CD8-positive, alpha-beta memory T cell (primary cell): Measurements from ENCODE around the gene ZFP62. TPM values are rescaled to one million over a fixed set of nuclear protein-coding genes. Genes with fewer than 3 reads are reported as not detected.

Experiments
- CTCF ChIA-PET: fragments of 350-600 bp; sonication (Branson Sonifier 250); formaldehyde crosslinking; loops from one replicate; lab custom pipeline; 2021; ENCODE audit warnings: antibody characterized with exemption; lab: Charles Lee
- POLR2A ChIA-PET: fragments of 350-600 bp; sonication (Branson Sonifier 250); formaldehyde crosslinking; loops from one replicate; lab custom pipeline; 2021; ENCODE audit warnings: antibody characterized with exemption; lab: Charles Lee
- DNase-seq, 5 donors: peaks; one replicate each; pipeline versions ENCODE4 v3.0.0 to v3.0.0-alpha.2; 2020 to 2022; ENCODE audit warnings: mixed read lengths in 1 of 5
- H3K27ac ChIP-seq: one replicate; pipeline ENCODE4 v1.7.0; 2013; ENCODE audit warnings: low read depth, mild to moderate bottlenecking, low read length, moderate library complexity
- H3K27me3 ChIP-seq: 2 replicates; pipeline ENCODE4 v1.7.0; 2013; ENCODE audit warnings: low read length, mild to moderate bottlenecking; ENCODE audit not compliant: insufficient read depth, poor library complexity, severe bottlenecking
- H3K36me3 ChIP-seq: 2 replicates; pipeline ENCODE4 v1.7.0; 2013; ENCODE audit warnings: mild to moderate bottlenecking, low read length, moderate library complexity; ENCODE audit not compliant: insufficient read depth
- H3K4me1 ChIP-seq: 2 replicates; pipeline ENCODE4 v1.7.0; 2013; ENCODE audit warnings: mild to moderate bottlenecking, low read length, moderate library complexity; ENCODE audit not compliant: insufficient read depth
- H3K4me3 ChIP-seq: 2 replicates; pipeline ENCODE4 v1.7.0; 2013; ENCODE audit warnings: mild to moderate bottlenecking, low read length
- H3K9me3 ChIP-seq: 2 replicates; pipeline ENCODE4 v1.7.0; 2013; ENCODE audit warnings: mild to moderate bottlenecking, low read length
- H3K27ac Mint-ChIP-seq, 8 donors: one replicate each; pipeline ENCODE4 v1.8.0; 2020 to 2021; ENCODE audit warnings: mixed read lengths in 8 of 8, mild to moderate bottlenecking in 6 of 8, inconsistent platforms in 3 of 8, moderate library complexity in 3 of 8
- H3K27me3 Mint-ChIP-seq, 2 donors: one replicate each; pipeline ENCODE4 v1.8.0; 2020 to 2021; ENCODE audit warnings: mixed read lengths in 2 of 2, mild to moderate bottlenecking in 1 of 2, moderate library complexity in 1 of 2
- H3K36me3 Mint-ChIP-seq, 3 donors: one replicate each; pipeline ENCODE4 v1.8.0; 2020 to 2021; ENCODE audit warnings: mixed read lengths in 3 of 3, inconsistent platforms in 1 of 3, mild to moderate bottlenecking in 1 of 3
- H3K4me1 Mint-ChIP-seq, 3 donors: one replicate each; pipeline ENCODE4 v1.8.0; 2020 to 2021; ENCODE audit warnings: mixed read lengths in 3 of 3, inconsistent platforms in 1 of 3, mild to moderate bottlenecking in 1 of 3
- H3K4me3 Mint-ChIP-seq, 7 donors: one replicate each; pipeline ENCODE4 v1.8.0; 2020 to 2021; ENCODE audit warnings: mixed read lengths in 7 of 7, mild to moderate bottlenecking in 6 of 7, moderate library complexity in 4 of 7, inconsistent platforms in 2 of 7
- H3K9me3 Mint-ChIP-seq, 5 donors: one replicate each; pipeline ENCODE4 v1.8.0; 2020 to 2022; ENCODE audit warnings: mixed read lengths in 5 of 5, mild to moderate bottlenecking in 3 of 5, moderate library complexity in 2 of 5, inconsistent platforms in 1 of 5
- polyA plus RNA-seq: library from polyadenylated mRNA; unstranded; fragments of 300-500 nt; fragmentation: Illumina TruSeq; gene quantifications from one replicate; pipeline ENCODE4 v1.2.3, GENCODE V29; 2021
- total RNA-seq, 2 experiments: library from RNA; stranded (reverse); gene quantifications; one replicate each; pipeline ENCODE4 v1.2.3, GENCODE V29; 2021

The ZFP62 gene
- total and polyA plus RNA-seq, 3 experiments from 2014 or later, result 20.1 to 34.1 (median 27.6) TPM

- H3K4me3 ChIP-seq, result no peak overlapping the region
- CTCF ChIA-PET, result interaction anchor here (1.3 kb wide), 1 partner anchor 12 kb away, joined by 7 read pairs; no protein-coding TSS in a partner anchor
- no peaks in the 10 kb centered on the region for H3K9me3 Mint-ChIP-seq
- H3K4me1 ChIP-seq, result peaks cover 22% of the 10 kb centered on the region
- H3K4me1 Mint-ChIP-seq, result peaks cover 8 to 19% (median 16%) of the 10 kb centered on the region in 3 donors
- H3K4me3 Mint-ChIP-seq, result no peak overlapping the region
- H3K36me3 ChIP-seq, result no peaks in the 10 kb centered on the region
- no peaks in the 10 kb centered on the region for H3K36me3 Mint-ChIP-seq
- H3K27ac Mint-ChIP-seq, result no peak overlapping the region
- H3K27me3 ChIP-seq, result no peaks in the 10 kb centered on the region
- peaks cover 0 to 11% of the 10 kb centered on the region in 2 donors for H3K27me3 Mint-ChIP-seq
- H3K27ac ChIP-seq, result no peak overlapping the region
- no peaks in the 10 kb centered on the region for H3K9me3 ChIP-seq
- POLR2A ChIA-PET, result interaction anchor here (1.1 kb wide), 1 partner anchor 12 kb away, joined by 3 read pairs; no protein-coding TSS in a partner anchor
- no peak for DNase-seq
Measured at GRCh38 chr5:180818677-180819341, 42.3 kb downstream of the ZFP62 start.

- Histone ChIP-seq H3K4me3 (no peak overlapping the region), H3K27ac (no peak overlapping the region), H3K4me1 (peaks cover 24% of the 10 kb centered on the region), H3K27me3 (no peaks in the 10 kb centered on the region), H3K36me3 (no peaks in the 10 kb centered on the region), H3K9me3 (no peaks in the 10 kb centered on the region)
- Mint-ChIP-seq H3K9me3 (no peaks in the 10 kb centered on the region), H3K4me1 (peaks cover 13 to 24% (median 20%) of the 10 kb centered on the region in 3 donors), H3K4me3 (no peak overlapping the region), H3K36me3 (no peaks in the 10 kb centered on the region), H3K27me3 (peaks cover 0 to 11% of the 10 kb centered on the region in 2 donors), H3K27ac (no peak overlapping the region)
- DNase-seq, result no peak
- ChIA-PET CTCF (interaction anchor here (1.3 kb wide), 1 partner anchor 13 kb away, joined by 7 read pairs; no protein-coding TSS in a partner anchor), POLR2A (interaction anchor here (1.1 kb wide), 1 partner anchor 12 kb away, joined by 3 read pairs; no protein-coding TSS in a partner anchor)
Measured at GRCh38 chr5:180817893-180818674, 43.0 kb downstream of the ZFP62 start.

- no peaks in the 10 kb centered on the region for H3K27me3 ChIP-seq
- no peaks in the 10 kb centered on the region for H3K36me3 ChIP-seq
- no peak overlapping the region for H3K27ac ChIP-seq
- Mint-ChIP-seq H3K27me3 (peaks cover 0 to 11% of the 10 kb centered on the region in 2 donors), H3K4me3 (peak overlapping the region in 6 of 7 donors; percentile 10 to 53 (median 46)), H3K4me1 (peaks cover 22 to 30% (median 26%) of the 10 kb centered on the region in 3 donors), H3K36me3 (no peaks in the 10 kb centered on the region), H3K27ac (peak overlapping the region in 6 of 8 donors; percentile 32 to 73 (median 54)), H3K9me3 (no peaks in the 10 kb centered on the region)
- ChIA-PET CTCF (interaction anchor here (1.3 kb wide), 1 partner anchor 13 kb away, joined by 5 read pairs; no protein-coding TSS in a partner anchor), POLR2A (no interaction called here)
- H3K9me3 ChIP-seq, result no peaks in the 10 kb centered on the region
- peak overlapping the region; percentile 29 for H3K4me3 ChIP-seq
- DNase-seq, result peak in 1 of 5 donors; percentile 36
- H3K4me1 ChIP-seq, result peaks cover 26% of the 10 kb centered on the region
Measured at GRCh38 chr5:180816608-180817534, 44.2 kb downstream of the ZFP62 start.

GRCh38 chr5:180815293-180815917 lies 45.7 kb downstream of the ZFP62 start:
- Mint-ChIP-seq H3K27ac (no peak overlapping the region), H3K4me3 (peak overlapping the region in 1 of 7 donors; percentile 73), H3K36me3 (peaks cover 0 to 4% (median 0%) of the 10 kb centered on the region in 3 donors), H3K4me1 (peaks cover 31 to 38% (median 35%) of the 10 kb centered on the region in 3 donors), H3K9me3 (no peaks in the 10 kb centered on the region), H3K27me3 (peaks cover 0 to 7% of the 10 kb centered on the region in 2 donors)
- POLR2A ChIA-PET, result no interaction called here
- H3K27ac ChIP-seq, result peak overlapping the region; percentile 6
- no peak overlapping the region for H3K4me3 ChIP-seq
- H3K9me3 ChIP-seq, result no peaks in the 10 kb centered on the region
- H3K27me3 ChIP-seq, result no peaks in the 10 kb centered on the region
- peaks cover 36% of the 10 kb centered on the region for H3K4me1 ChIP-seq
- CTCF ChIA-PET, result no interaction called here
- no peak for DNase-seq
- no peaks in the 10 kb centered on the region for H3K36me3 ChIP-seq

- no peak overlapping the region for H3K27ac ChIP-seq
- H3K4me3 ChIP-seq, result no peak overlapping the region
- no peaks in the 10 kb centered on the region for H3K9me3 ChIP-seq
- Mint-ChIP-seq H3K27ac (peak overlapping the region in 7 of 8 donors; percentile 50 to 89 (median 72)), H3K4me3 (peak overlapping the region in 2 of 7 donors; percentile 29 to 76), H3K27me3 (peaks cover 0 to under 1% of the 10 kb centered on the region in 2 donors), H3K4me1 (peaks cover 45 to 52% (median 47%) of the 10 kb centered on the region in 3 donors), H3K9me3 (peaks cover 0 to 2% (median 0%) of the 10 kb centered on the region in 5 donors), H3K36me3 (peaks cover 0 to 12% (median 0%) of the 10 kb centered on the region in 3 donors)
- H3K36me3 ChIP-seq, result no peaks in the 10 kb centered on the region
- H3K27me3 ChIP-seq, result no peaks in the 10 kb centered on the region
- CTCF ChIA-PET, result interaction anchor here (0.6 to 2.3 kb wide), 3 partner anchors 12 to 29 kb away, joined by 3 to 14 read pairs (median 4); no protein-coding TSS in a partner anchor
- POLR2A ChIA-PET, result interaction anchor here (4.4 to 6.1 kb wide), 2 partner anchors 11 to 18 kb away, joined by 33 to 108 read pairs; partner anchors contain the start of gene MGAT1
- no peak for DNase-seq
- H3K4me1 ChIP-seq, result peaks cover 42% of the 10 kb centered on the region
Measured at GRCh38 chr5:180813420-180813819, 47.7 kb downstream of the ZFP62 start.

GRCh38 chr5:180811623-180812124 lies 49.4 kb downstream of the ZFP62 start:
- no peaks in the 10 kb centered on the region for H3K36me3 ChIP-seq
- CTCF ChIA-PET, result interaction anchor here (0.9 to 2.3 kb wide), 3 partner anchors 8 to 19 kb away, joined by 3 to 14 read pairs (median 5); no protein-coding TSS in a partner anchor
- POLR2A ChIA-PET, result interaction anchor here (4.4 to 6.1 kb wide), 2 partner anchors 9 to 20 kb away, joined by 33 to 108 read pairs; partner anchors contain the start of gene MGAT1
- peaks cover 59 to 65% (median 61%) of the 10 kb centered on the region in 3 donors for H3K4me1 Mint-ChIP-seq
- no peaks in the 10 kb centered on the region for H3K27me3 ChIP-seq
- H3K4me3 Mint-ChIP-seq, result peak overlapping the region; percentile 82 to 99 (median 89)
- DNase-seq, result no peak
- H3K27ac ChIP-seq, result peak overlapping the region; percentile 93
- peaks cover 0 to 2% (median 0%) of the 10 kb centered on the region in 5 donors for H3K9me3 Mint-ChIP-seq
- H3K4me1 ChIP-seq, result peaks cover 50% of the 10 kb centered on the region
- H3K9me3 ChIP-seq, result no peaks in the 10 kb centered on the region
- H3K4me3 ChIP-seq, result peak overlapping the region; percentile 87
- H3K27ac Mint-ChIP-seq, result peak overlapping the region; percentile 93 to 99 (median 96)
- peaks cover 0 to 23% (median 2%) of the 10 kb centered on the region in 3 donors for H3K36me3 Mint-ChIP-seq
- no peaks in the 10 kb centered on the region for H3K27me3 Mint-ChIP-seq
